Lung (tissue), 12 donors: ENCODE results near the gene SNX30. TPM values are rescaled to one million over a fixed set of nuclear protein-coding genes. Genes with fewer than 3 reads are reported as not detected.
A peak's percentile ranks its signal among the peaks of the same experiment; 100 is the strongest.

Source experiments
- ATAC-seq: fragments of 200-7000 bp; cut with Tn5 transposase; one replicate; pipeline ENCODE4 v1.9.1; 2020; ENCODE audit warnings: moderate number of reproducible peaks; ENCODE audit not compliant: insufficient read depth, low FRiP score
- DNase-seq, 3 donors: peaks; one replicate each; pipeline ENCODE4 v3.0.0-alpha.2; 2013 to 2017
- H3K27ac ChIP-seq, 2 donors: one replicate each; pipeline ENCODE4 v1.5.1; 2013; ENCODE audit warnings: mild to moderate bottlenecking in 2 of 2, moderate library complexity in 2 of 2, control low read depth in 1 of 2, inconsistent platforms in 1 of 2, low read depth in 1 of 2, low read length in 1 of 2
- H3K27me3 ChIP-seq, 3 donors: one replicate each; pipeline ENCODE4 v1.5.1; 2013; ENCODE audit warnings: low read length in 2 of 3; ENCODE audit not compliant: control insufficient read depth in 3 of 3, insufficient read depth in 3 of 3
- H3K36me3 ChIP-seq, 4 donors: one replicate each; pipeline ENCODE4 v1.5.1; 2013; ENCODE audit warnings: low read length in 4 of 4, mild to moderate bottlenecking in 1 of 4, moderate library complexity in 1 of 4; ENCODE audit not compliant: control insufficient read depth in 4 of 4, insufficient read depth in 4 of 4
- H3K4me1 ChIP-seq, 5 donors: one replicate each; pipeline ENCODE4 v1.5.1; 2013; ENCODE audit warnings: low read length in 5 of 5, mild to moderate bottlenecking in 2 of 5, moderate library complexity in 1 of 5; ENCODE audit not compliant: control insufficient read depth in 5 of 5, insufficient read depth in 5 of 5
- H3K4me3 ChIP-seq: one replicate; pipeline ENCODE4 v1.5.1; 2013; ENCODE audit warnings: mild to moderate bottlenecking, control low read depth, moderate library complexity
- H3K9ac ChIP-seq, 2 donors: one replicate each; pipeline ENCODE4 v1.5.1; 2013; ENCODE audit warnings: low read length in 2 of 2, control low read depth in 1 of 2; ENCODE audit not compliant: insufficient read depth in 1 of 2
- H3K9me3 ChIP-seq, 4 donors: one replicate each; pipeline ENCODE4 v1.5.1; 2013; ENCODE audit warnings: low read length in 3 of 4, mild to moderate bottlenecking in 1 of 4, moderate library complexity in 1 of 4; ENCODE audit not compliant: control insufficient read depth in 4 of 4, insufficient read depth in 3 of 4
- CTCF ChIP-seq: IDR thresholded peaks from 2 replicates; pipeline ENCODE4 v1.5.1; 2012; ENCODE audit warnings: mild to moderate bottlenecking; ENCODE audit errors: control extremely low read depth, extremely low read depth
- WGBS, 2 donors: extraction: QIAGEN DNeasy Blood & Tissue Kit; methylation state at CpG; one replicate each; pipeline ENCODE4 v1.1.7; 2013; 5-methylcytosine and 5-hydroxymethylcytosine counted together
- polyA plus RNA-seq, 2 donors: library from polyadenylated mRNA; stranded (reverse); fragments of 200-250 nt; gene quantifications; one replicate each; pipeline ENCODE4 v1.2.1, GENCODE V29; 2013
- total RNA-seq, 2 donors: library from RNA; depleted of rRNA in 1 of 2; stranded (reverse); fragments of >200 nt in 1 of 2; gene quantifications; one replicate each; pipeline ENCODE4 v1.2.1, GENCODE V29; 2014 to 2021
- donor health status: control.
- donor health status: control.
- donor health status: Bipolar disorder and iron deficiency.
- donor health status: healthy.
- donor health status: DM: yes; HTN: yes; CAD: no.

The SNX30 gene
- total and polyA plus RNA-seq, 4 donors: 13.7 to 63.1 (median 35.8) TPM

GRCh38 chr9:112881331-112881730 lies 130.8 kb downstream of the SNX30 start:
- no peak for ATAC-seq
- Histone ChIP-seq H3K4me1 (peaks cover 0 to 3% (median 0%) of the 10 kb centered on the region in 5 donors), H3K27ac (no peak overlapping the region), H3K27me3 (no peaks in the 10 kb centered on the region), H3K9ac (no peak overlapping the region), H3K9me3 (no peaks in the 10 kb centered on the region), H3K4me3 (no peak overlapping the region), H3K36me3 (peaks cover 0 to 8% (median 2%) of the 10 kb centered on the region in 4 donors)
- DNase-seq: no peak
- TF ChIP-seq CTCF: no peak
- WGBS, 2 donors: 94 to 97% methylated on average over 7 of the region's 7 CpGs

- Histone ChIP-seq H3K27me3 (no peaks in the 10 kb centered on the region), H3K9me3 (no peaks in the 10 kb centered on the region), H3K27ac (no peak overlapping the region), H3K36me3 (peaks cover 0 to 3% (median under 1%) of the 10 kb centered on the region in 4 donors), H3K4me1 (peaks cover 0 to 3% (median 0%) of the 10 kb centered on the region in 5 donors), H3K9ac (no peak overlapping the region), H3K4me3 (no peak overlapping the region)
- TF ChIP-seq CTCF: no peak
- no peak for ATAC-seq
- WGBS, 2 donors: 28 to 33% methylated on average over 6 of the region's 6 CpGs
- peak; percentile 41 to 57 (median 42) for DNase-seq
These were observed 133.5 kb downstream of the SNX30 start for GRCh38 chr9:112884101-112884500.

- H3K4me1 ChIP-seq: peaks cover 0 to 3% (median 0%) of the 10 kb centered on the region in 5 donors
- TF ChIP-seq CTCF: no peak
- no peak overlapping the region for H3K4me3 ChIP-seq
- H3K36me3 ChIP-seq: peaks cover 0 to 3% (median 0%) of the 10 kb centered on the region in 4 donors
- 94 to 95% methylated on average over 5 of the region's 5 CpGs for WGBS, 2 donors
- H3K9ac ChIP-seq: no peak overlapping the region
- no peak overlapping the region for H3K27ac ChIP-seq
- no peak for ATAC-seq
- DNase-seq: no peak
- peaks cover 0 to 3% (median 0%) of the 10 kb centered on the region in 3 donors for H3K27me3 ChIP-seq
- H3K9me3 ChIP-seq: peaks cover 0 to 3% (median 0%) of the 10 kb centered on the region in 4 donors
These were observed 134.2 kb downstream of the SNX30 start for GRCh38 chr9:112884721-112885120.

GRCh38 chr9:112885324-112885723 lies 134.8 kb downstream of the SNX30 start:
- WGBS, 2 donors: 46 to 71% methylated on average over 1 of the region's 1 CpG
- Histone ChIP-seq H3K4me1 (peaks cover 0 to 7% (median 0%) of the 10 kb centered on the region in 5 donors), H3K36me3 (peaks cover 0 to 2% (median 0%) of the 10 kb centered on the region in 4 donors), H3K4me3 (no peak overlapping the region), H3K9ac (no peak overlapping the region), H3K27ac (no peak overlapping the region), H3K27me3 (peaks cover 0 to 8% (median 2%) of the 10 kb centered on the region in 3 donors), H3K9me3 (peaks cover 0 to 4% (median 0%) of the 10 kb centered on the region in 4 donors)
- ATAC-seq: no peak
- no peak for TF ChIP-seq CTCF
- no peak for DNase-seq
